ENCODE results near the gene MACROD2. TPM values are rescaled to one million over a fixed set of nuclear protein-coding genes. Genes with fewer than 3 reads are reported as not detected.
A peak's percentile ranks its signal among the peaks of the same experiment; 100 is the strongest.

Gene MACROD2
- total RNA-seq, 1 donor from 2014 or later, result 6.7 TPM

GRCh38 chr20:15060265-15061060 is 1065.1 kb downstream of the MACROD2 start:
- no peaks in the 10 kb centered on the region for H3K27me3 Mint-ChIP-seq
- H3K36me3 Mint-ChIP-seq, result no peaks in the 10 kb centered on the region
- TF ChIP-seq CTCF (conservative IDR thresholded peaks at IDR 0.05), result no peak
- H3K4me3 Mint-ChIP-seq, result no peak overlapping the region
- H3K9me3 Mint-ChIP-seq, result peaks cover 5% of the 10 kb centered on the region
- DNase-seq (ENCODE audit: extremely low spot score, unreplicated experiment), result no peak
- no peak overlapping the region for H3K27ac Mint-ChIP-seq
- H3K4me1 Mint-ChIP-seq (ENCODE audit: unreplicated experiment), result peaks cover 50% of the 10 kb centered on the region

GRCh38 chr20:15061061-15061430 is 1065.7 kb downstream of the MACROD2 start:
- H3K4me1 Mint-ChIP-seq (ENCODE audit: unreplicated experiment), result peaks cover 49% of the 10 kb centered on the region
- TF ChIP-seq CTCF (conservative IDR thresholded peaks at IDR 0.05), result no peak
- peak overlapping the region; percentile 47 for H3K27ac Mint-ChIP-seq
- H3K4me3 Mint-ChIP-seq, result no peak overlapping the region
- DNase-seq (ENCODE audit: extremely low spot score, unreplicated experiment), result no peak
- no peaks in the 10 kb centered on the region for H3K27me3 Mint-ChIP-seq
- H3K36me3 Mint-ChIP-seq, result no peaks in the 10 kb centered on the region
- H3K9me3 Mint-ChIP-seq, result peaks cover 4% of the 10 kb centered on the region

GRCh38 chr20:15061955-15062354 is 1066.6 kb downstream of the MACROD2 start:
- H3K4me3 Mint-ChIP-seq, result peak overlapping the region; percentile 49
- no peaks in the 10 kb centered on the region for H3K9me3 Mint-ChIP-seq
- H3K4me1 Mint-ChIP-seq (ENCODE audit: unreplicated experiment), result peaks cover 44% of the 10 kb centered on the region
- H3K27me3 Mint-ChIP-seq, result no peaks in the 10 kb centered on the region
- no peaks in the 10 kb centered on the region for H3K36me3 Mint-ChIP-seq
- no peak for TF ChIP-seq CTCF (conservative IDR thresholded peaks at IDR 0.05)
- peak overlapping the region; percentile 47 for H3K27ac Mint-ChIP-seq
- no peak for DNase-seq (ENCODE audit: extremely low spot score, unreplicated experiment)

- H3K4me3 Mint-ChIP-seq, result peak overlapping the region; percentile 17
- no peak for DNase-seq (ENCODE audit: extremely low spot score, unreplicated experiment)
- peaks cover 44% of the 10 kb centered on the region for H3K4me1 Mint-ChIP-seq (ENCODE audit: unreplicated experiment)
- H3K27ac Mint-ChIP-seq, result no peak overlapping the region
- H3K27me3 Mint-ChIP-seq, result no peaks in the 10 kb centered on the region
- no peak for TF ChIP-seq CTCF (conservative IDR thresholded peaks at IDR 0.05)
- H3K9me3 Mint-ChIP-seq, result no peaks in the 10 kb centered on the region
- H3K36me3 Mint-ChIP-seq, result no peaks in the 10 kb centered on the region
Measured at GRCh38 chr20:15063081-15063480, 1067.8 kb downstream of the MACROD2 start.

GRCh38 chr20:15064741-15065140 is 1069.4 kb downstream of the MACROD2 start:
- Mint-ChIP-seq H3K27ac (no peak overlapping the region), H3K27me3 (no peaks in the 10 kb centered on the region), H3K4me1 (ENCODE audit: unreplicated experiment) (peaks cover 51% of the 10 kb centered on the region), H3K4me3 (no peak overlapping the region), H3K9me3 (peaks cover 9% of the 10 kb centered on the region), H3K36me3 (peaks cover 11% of the 10 kb centered on the region)
- no peak for TF ChIP-seq CTCF (conservative IDR thresholded peaks at IDR 0.05)
- no peak for DNase-seq (ENCODE audit: extremely low spot score, unreplicated experiment)
